HEK293 (cell line): ENCODE data around the gene GUCY1A2.

Source experiments
- CTCF ChIA-PET: fragments of 350-600 bp; formaldehyde crosslinking; extraction: SDS; loops from one replicate; lab custom pipeline; 2021; ENCODE audit warnings: antibody characterized with exemption; lab: Yijun Ruan, JAX
- POLR2A ChIA-PET: fragments of 300-600 bp; formaldehyde crosslinking; extraction: SDS; loops from one replicate; lab custom pipeline; 2020; ENCODE audit warnings: antibody characterized with exemption, inconsistent platforms; lab: Yijun Ruan, JAX
- H3K27ac ChIP-seq: fragments of 200-500 bp; sonication (Bioruptor generic); 2 replicates; pipeline ENCODE4 v1.5.1; 2014; ENCODE audit warnings: low read depth, low read length, control low read depth, inconsistent platforms; ENCODE audit errors: extremely low read depth
- H3K36me3 ChIP-seq, 2 experiments: fragments of 200-500 bp in 1 of 2; sonication (Bioruptor generic) in 1 of 2; 1 replicate in 1 of 2; 2 replicates in 1 of 2; pipeline ENCODE4 v1.5.1; 2014 to 2017; ENCODE audit warnings: inconsistent platforms in 2 of 2, low read length in 2 of 2; ENCODE audit not compliant: control insufficient read depth in 2 of 2, insufficient read depth in 1 of 2
- H3K4me1 ChIP-seq: fragments of 200-500 bp; sonication (Bioruptor generic); 2 replicates; pipeline ENCODE4 v1.5.1; 2014; ENCODE audit warnings: mild to moderate bottlenecking, low read length, inconsistent platforms; ENCODE audit not compliant: control insufficient read depth, insufficient read depth
- H3K4me3 ChIP-seq: 2 replicates; pipeline ENCODE4 v1.5.1; 2011; ENCODE audit warnings: low read depth, mild to moderate bottlenecking, control low read depth, low read length, moderate library complexity
- H3K9me3 ChIP-seq: fragments of 200-500 bp; sonication (Bioruptor generic); 2 replicates; pipeline ENCODE4 v1.5.1; 2014; ENCODE audit warnings: low read depth, low read length, inconsistent platforms; ENCODE audit not compliant: control insufficient read depth, insufficient read depth
- AEBP2 ChIP-seq: fragments of 450-650 bp; formaldehyde crosslinking; IDR thresholded peaks from 2 replicates; pipeline ENCODE4 v1.5.1; 2016; ENCODE audit warnings: missing biosample characterization, missing genetic modification characterization, borderline replicate concordance
- BCL6B ChIP-seq: fragments of 450-650 bp; formaldehyde crosslinking; IDR thresholded peaks from 2 replicates; pipeline ENCODE4 v1.5.1; 2017; ENCODE audit warnings: missing biosample characterization, missing genetic modification characterization
- GLI4 ChIP-seq: fragments of 450-650 bp; formaldehyde crosslinking; IDR thresholded peaks from 2 replicates; pipeline ENCODE4 v1.5.1; 2016; ENCODE audit warnings: missing biosample characterization, missing genetic modification characterization
- IKZF3 ChIP-seq: fragments of 450-650 bp; IDR thresholded peaks from 2 replicates; pipeline ENCODE4 v1.5.0; 2018; ENCODE audit warnings: missing biosample characterization, mild to moderate bottlenecking, missing genetic modification characterization, moderate library complexity
- KLF10 ChIP-seq: fragments of 450-650 bp; IDR thresholded peaks from 2 replicates; pipeline ENCODE4 v1.5.1; 2018; ENCODE audit warnings: missing biosample characterization, mild to moderate bottlenecking, missing genetic modification characterization
- SETDB1 ChIP-seq: IDR thresholded peaks from one replicate; pipeline ENCODE4 v1.6.1; 2017; ENCODE audit warnings: mild to moderate bottlenecking, low read length, moderate library complexity, mixed read lengths; ENCODE audit not compliant: insufficient read length
- TCF7L2 ChIP-seq: IDR thresholded peaks from 2 replicates; pipeline ENCODE4 v1.6.1; 2011; ENCODE audit warnings: low read depth, mild to moderate bottlenecking, inconsistent platforms, low read length, moderate library complexity, borderline replicate concordance
- ZBTB1 ChIP-seq: fragments of 450-650 bp; formaldehyde crosslinking; IDR thresholded peaks from 2 replicates; pipeline ENCODE4 v1.5.1; 2016; ENCODE audit warnings: missing biosample characterization, missing genetic modification characterization
- ZBTB7A ChIP-seq: fragments of 450-650 bp; formaldehyde crosslinking; IDR thresholded peaks from 2 replicates; pipeline ENCODE4 v1.5.1; 2016; ENCODE audit warnings: low read depth, missing biosample characterization, missing genetic modification characterization
- ZBTB8A ChIP-seq: fragments of 450-650 bp; formaldehyde crosslinking; IDR thresholded peaks from 2 replicates; pipeline ENCODE4 v1.5.1; 2016; ENCODE audit warnings: missing biosample characterization, missing genetic modification characterization
- ZIC2 ChIP-seq: fragments of 450-650 bp; formaldehyde crosslinking; IDR thresholded peaks from 2 replicates; pipeline ENCODE4 v1.5.1; 2016; ENCODE audit warnings: missing biosample characterization, missing genetic modification characterization
- ZNF155 ChIP-seq: fragments of 450-650 bp; formaldehyde crosslinking; IDR thresholded peaks from 2 replicates; pipeline ENCODE4 v1.5.1; 2016; ENCODE audit warnings: missing biosample characterization, missing genetic modification characterization
- ZNF174 ChIP-seq: fragments of 450-650 bp; formaldehyde crosslinking; IDR thresholded peaks from 2 replicates; pipeline ENCODE4 v1.5.0; 2017; ENCODE audit warnings: missing biosample characterization, mild to moderate bottlenecking, missing genetic modification characterization
- ZNF214 ChIP-seq: fragments of 450-650 bp; formaldehyde crosslinking; IDR thresholded peaks from 2 replicates; pipeline ENCODE4 v1.5.1; 2017; ENCODE audit warnings: missing biosample characterization, mild to moderate bottlenecking, missing genetic modification characterization, borderline replicate concordance
- ZNF280D ChIP-seq: fragments of 450-650 bp; formaldehyde crosslinking; IDR thresholded peaks from 2 replicates; pipeline ENCODE4 v1.5.1; 2016; ENCODE audit warnings: missing biosample characterization, missing genetic modification characterization
- ZNF341 ChIP-seq: fragments of 450-650 bp; formaldehyde crosslinking; IDR thresholded peaks from 2 replicates; pipeline ENCODE4; 2016; ENCODE audit warnings: low read depth, missing biosample characterization, missing genetic modification characterization
- ZNF391 ChIP-seq: fragments of 450-650 bp; formaldehyde crosslinking; IDR thresholded peaks from 2 replicates; pipeline ENCODE4 v1.5.1; 2016; ENCODE audit warnings: low read depth, missing biosample characterization, missing genetic modification characterization, borderline replicate concordance
- ZNF398 ChIP-seq: fragments of 450-650 bp; formaldehyde crosslinking; IDR thresholded peaks from 2 replicates; pipeline ENCODE4 v1.5.1; 2017; ENCODE audit warnings: missing biosample characterization, missing genetic modification characterization
- ZNF416 ChIP-seq: fragments of 450-650 bp; formaldehyde crosslinking; IDR thresholded peaks from 2 replicates; pipeline ENCODE4 v1.5.1; 2016; ENCODE audit warnings: missing biosample characterization, missing genetic modification characterization
- ZNF426 ChIP-seq: fragments of 450-650 bp; formaldehyde crosslinking; IDR thresholded peaks from 2 replicates; pipeline ENCODE4 v1.5.1; 2017; ENCODE audit warnings: missing biosample characterization, missing genetic modification characterization, mild to moderate bottlenecking, inconsistent platforms, moderate library complexity
- ZNF600 ChIP-seq: fragments of 450-650 bp; formaldehyde crosslinking; IDR thresholded peaks from 2 replicates; pipeline ENCODE4 v1.5.1; 2016; ENCODE audit warnings: missing biosample characterization, missing genetic modification characterization
- ZNF704 ChIP-seq: fragments of 450-650 bp; formaldehyde crosslinking; IDR thresholded peaks from 2 replicates; pipeline ENCODE4 v1.5.1; 2016; ENCODE audit warnings: missing biosample characterization, missing genetic modification characterization
- ZNF843 ChIP-seq: fragments of 450-650 bp; formaldehyde crosslinking; IDR thresholded peaks from 2 replicates; pipeline ENCODE4 v1.5.1; 2016; ENCODE audit warnings: missing biosample characterization, missing genetic modification characterization

The GUCY1A2 gene

GRCh38 chr11:106969644-106970355, 48.5 kb downstream of the GUCY1A2 start:
- Histone ChIP-seq H3K4me1 (no peaks in the 10 kb centered on the region), H3K27ac (no peak overlapping the region), H3K9me3 (no peaks in the 10 kb centered on the region), H3K4me3 (no peak overlapping the region), H3K36me3 (no peaks in the 10 kb centered on the region)
- POLR2A ChIA-PET, result no interaction called here
- CTCF ChIA-PET, result no interaction called here
- TF ChIP-seq ZNF341 (tag by site-specific recombination), result no peak
- no peak for TF ChIP-seq ZNF398 (tag by site-specific recombination)
- TF ChIP-seq ZBTB1, result no peak
- TF ChIP-seq ZBTB8A, result no peak
- no peak for TF ChIP-seq ZNF214
- TF ChIP-seq ZNF155 (tag by site-specific recombination), result no peak
- no peak for TF ChIP-seq ZNF426
- no peak for TF ChIP-seq ZNF843
- no peak for TF ChIP-seq BCL6B (tag by site-specific recombination)
- TF ChIP-seq KLF10, result no peak
- TF ChIP-seq ZNF600 (tag by site-specific recombination), result no peak

GRCh38 chr11:106962995-106963394, 55.3 kb downstream of the GUCY1A2 start:
- Histone ChIP-seq H3K27ac (no peak overlapping the region), H3K4me3 (no peak overlapping the region), H3K36me3 (no peaks in the 10 kb centered on the region), H3K9me3 (no peaks in the 10 kb centered on the region), H3K4me1 (no peaks in the 10 kb centered on the region)
- ChIA-PET CTCF (interaction anchor here (0.6 kb wide), 1 partner anchor 9 kb away, joined by 3 read pairs; no protein-coding TSS in a partner anchor), POLR2A (interaction anchor here (1.2 kb wide), 1 partner anchor 11 kb away, joined by 3 read pairs; no protein-coding TSS in a partner anchor)
- TF ChIP-seq SETDB1 (no peak), ZNF280D (tag by site-specific recombination) (no peak), ZBTB7A (tag by site-specific recombination) (no peak), ZNF704 (no peak), TCF7L2 (no peak), ZNF174 (tag by site-specific recombination) (no peak), ZIC2 (no peak), GLI4 (tag by site-specific recombination) (no peak), ZNF391 (tag by site-specific recombination) (no peak), ZNF600 (tag by site-specific recombination) (no peak), IKZF3 (tag by site-specific recombination) (no peak), ZNF416 (no peak), ZNF398 (tag by site-specific recombination) (no peak), AEBP2 (tag by site-specific recombination) (no peak)
